DOHH2 (cell line): Measurements from ENCODE around the gene CDK15.

ENCODE experiments used
- H3F3A ChIP-seq: fragments of 200-600 bp; sonication (generic), shearing (Covaris generic); 2 replicates; pipeline ENCODE4 v1.6.0; 2016; ENCODE audit warnings: antibody characterized with exemption, mild to moderate bottlenecking; ENCODE audit not compliant: control insufficient read depth, insufficient read depth
- H3K27ac ChIP-seq: fragments of 200-600 bp; sonication (generic); 2 replicates; pipeline ENCODE4 v1.5.1; 2014; ENCODE audit warnings: low read depth, mild to moderate bottlenecking, low read length, moderate library complexity
- H3K27me3 ChIP-seq: fragments of 200-600 bp; sonication (generic); 2 replicates; pipeline ENCODE4 v1.6.1; 2014; ENCODE audit warnings: mild to moderate bottlenecking, low read length, mixed read lengths; ENCODE audit not compliant: control insufficient read depth
- H3K36me3 ChIP-seq: fragments of 200-600 bp; sonication (generic); 2 replicates; pipeline ENCODE4 v1.6.1; 2014; ENCODE audit warnings: mild to moderate bottlenecking, low read length, moderate library complexity, mixed read lengths; ENCODE audit not compliant: control insufficient read depth
- H3K4me1 ChIP-seq: fragments of 200-600 bp; sonication (generic); 2 replicates; pipeline ENCODE4 v1.6.1; 2014; ENCODE audit warnings: mild to moderate bottlenecking, low read length, mixed read lengths; ENCODE audit not compliant: control insufficient read depth
- H3K4me2 ChIP-seq: fragments of 200-600 bp; sonication (generic); 2 replicates; pipeline ENCODE4 v1.6.0; 2014; ENCODE audit warnings: mild to moderate bottlenecking, low read length, moderate library complexity
- H3K4me3 ChIP-seq: fragments of 200-600 bp; sonication (generic); 2 replicates; pipeline ENCODE4 v1.5.1; 2014; ENCODE audit warnings: mild to moderate bottlenecking, low read length, mixed read lengths
- H3K79me2 ChIP-seq: fragments of 200-600 bp; sonication (generic); 2 replicates; pipeline ENCODE4 v1.6.1; 2014; ENCODE audit warnings: mild to moderate bottlenecking, low read length, mixed read lengths; ENCODE audit not compliant: control insufficient read depth
- H3K9me2 ChIP-seq: fragments of 200-600 bp; sonication (generic); replicated peaks from 2 replicates; pipeline ENCODE4 v1.6.1; 2014; ENCODE audit warnings: mild to moderate bottlenecking, low read length, mixed read lengths; ENCODE audit not compliant: control insufficient read depth
- H3K9me3 ChIP-seq: fragments of 200-600 bp; sonication (generic); 2 replicates; pipeline ENCODE4 v1.6.1; 2014; ENCODE audit warnings: antibody characterized with exemption, low read length, mixed read lengths; ENCODE audit not compliant: control insufficient read depth, insufficient read depth
- H4K20me1 ChIP-seq: fragments of 200-600 bp; sonication (generic); 2 replicates; pipeline ENCODE4 v1.6.0; 2014; ENCODE audit warnings: low read depth, mild to moderate bottlenecking, antibody characterized with exemption, low read length, moderate library complexity; ENCODE audit not compliant: control insufficient read depth, insufficient read depth
- EZH2phosphoT487 ChIP-seq: fragments of 200-600 bp; sonication (generic); IDR thresholded peaks from 2 replicates; pipeline ENCODE4 v1.6.1; 2017; ENCODE audit warnings: borderline replicate concordance, mild to moderate bottlenecking, antibody characterized with exemption, low read length, moderate library complexity, mixed read lengths
- TF ChIP-seq, protein P1 (sequence below): fragments of 200-600 bp; sonication (generic); IDR thresholded peaks from one replicate; pipeline ENCODE4 v1.5.1; 2014; ENCODE audit warnings: antibody characterized with exemption, mild to moderate bottlenecking, low read depth, low read length; ENCODE audit not compliant: poor library complexity, severe bottlenecking

The CDK15 gene

DNA sequence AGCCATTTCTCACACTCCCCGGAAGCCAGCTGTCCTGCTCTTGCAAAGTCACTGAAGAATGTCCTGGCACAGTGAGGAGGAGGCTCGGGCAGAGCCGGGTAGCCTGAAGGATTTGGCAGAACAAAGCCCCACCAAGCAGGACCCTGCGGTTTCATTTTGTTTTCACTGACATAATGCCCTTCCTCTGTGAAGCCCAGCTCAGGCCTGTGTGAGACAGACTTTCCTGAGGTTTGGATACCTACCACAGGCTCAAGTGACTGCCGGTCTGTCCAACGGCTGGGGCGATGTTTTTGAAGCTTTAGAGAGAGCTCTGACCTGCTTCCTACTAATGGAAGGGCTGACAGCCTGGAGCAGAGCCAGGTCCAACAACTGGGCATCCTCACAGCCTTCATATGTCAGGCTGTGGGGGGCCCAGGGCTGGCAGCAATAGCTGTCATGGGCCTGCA lies 127.5 kb downstream of the CDK15 start:
- Histone ChIP-seq H3K79me2 (no peaks in the 10 kb centered on the region), H3K4me3 (no peak overlapping the region), H4K20me1 (no peaks in the 10 kb centered on the region), H3K9me2 (no peaks in the 10 kb centered on the region), H3K4me2 (no peak overlapping the region), H3K4me1 (no peaks in the 10 kb centered on the region), H3K9me3 (no peaks in the 10 kb centered on the region), H3K27me3 (no peaks in the 10 kb centered on the region), H3F3A (no peaks in the 10 kb centered on the region), H3K27ac (no peak overlapping the region), H3K36me3 (no peaks in the 10 kb centered on the region)
- TF ChIP-seq, protein P1, sequence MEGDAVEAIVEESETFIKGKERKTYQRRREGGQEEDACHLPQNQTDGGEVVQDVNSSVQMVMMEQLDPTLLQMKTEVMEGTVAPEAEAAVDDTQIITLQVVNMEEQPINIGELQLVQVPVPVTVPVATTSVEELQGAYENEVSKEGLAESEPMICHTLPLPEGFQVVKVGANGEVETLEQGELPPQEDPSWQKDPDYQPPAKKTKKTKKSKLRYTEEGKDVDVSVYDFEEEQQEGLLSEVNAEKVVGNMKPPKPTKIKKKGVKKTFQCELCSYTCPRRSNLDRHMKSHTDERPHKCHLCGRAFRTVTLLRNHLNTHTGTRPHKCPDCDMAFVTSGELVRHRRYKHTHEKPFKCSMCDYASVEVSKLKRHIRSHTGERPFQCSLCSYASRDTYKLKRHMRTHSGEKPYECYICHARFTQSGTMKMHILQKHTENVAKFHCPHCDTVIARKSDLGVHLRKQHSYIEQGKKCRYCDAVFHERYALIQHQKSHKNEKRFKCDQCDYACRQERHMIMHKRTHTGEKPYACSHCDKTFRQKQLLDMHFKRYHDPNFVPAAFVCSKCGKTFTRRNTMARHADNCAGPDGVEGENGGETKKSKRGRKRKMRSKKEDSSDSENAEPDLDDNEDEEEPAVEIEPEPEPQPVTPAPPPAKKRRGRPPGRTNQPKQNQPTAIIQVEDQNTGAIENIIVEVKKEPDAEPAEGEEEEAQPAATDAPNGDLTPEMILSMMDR, result no peak

GRCh38 chr2:201936817-201937216 lies 130.5 kb downstream of the CDK15 start:
- TF ChIP-seq, protein P1, result no peak
- H3K36me3 ChIP-seq, result no peaks in the 10 kb centered on the region
- H3F3A ChIP-seq, result no peaks in the 10 kb centered on the region
- no peaks in the 10 kb centered on the region for H3K9me2 ChIP-seq
- no peaks in the 10 kb centered on the region for H4K20me1 ChIP-seq
- no peak overlapping the region for H3K27ac ChIP-seq
- no peak overlapping the region for H3K4me3 ChIP-seq
- H3K4me2 ChIP-seq, result no peak overlapping the region
- H3K79me2 ChIP-seq, result no peaks in the 10 kb centered on the region
- no peaks in the 10 kb centered on the region for H3K4me1 ChIP-seq
- H3K27me3 ChIP-seq, result no peaks in the 10 kb centered on the region
- no peaks in the 10 kb centered on the region for H3K9me3 ChIP-seq

- Histone ChIP-seq H3K79me2 (no peaks in the 10 kb centered on the region), H3K9me2 (no peaks in the 10 kb centered on the region), H3K27ac (no peak overlapping the region), H3K36me3 (no peaks in the 10 kb centered on the region), H3K4me3 (no peak overlapping the region), H3K27me3 (no peaks in the 10 kb centered on the region), H3K4me2 (no peak overlapping the region), H3K4me1 (no peaks in the 10 kb centered on the region), H4K20me1 (no peaks in the 10 kb centered on the region), H3K9me3 (no peaks in the 10 kb centered on the region), H3F3A (no peaks in the 10 kb centered on the region)
- no peak for TF ChIP-seq EZH2phosphoT487
- TF ChIP-seq, protein P1, result no peak
Measured at GRCh38 chr2:201937343-201937742, 131.0 kb downstream of the CDK15 start.
